GM19438 (cell line): ENCODE results near the gene RUVBL2.
A peak's percentile ranks its signal among the peaks of the same experiment; 100 is the strongest.

Experiments used
- ATAC-seq: cut with Tn5 transposase; IDR thresholded peaks from one replicate; pipeline ENCODE4 v1.9.1; 2021; ENCODE audit warnings: low read depth; ENCODE audit not compliant: unreplicated experiment

Gene RUVBL2

DNA sequence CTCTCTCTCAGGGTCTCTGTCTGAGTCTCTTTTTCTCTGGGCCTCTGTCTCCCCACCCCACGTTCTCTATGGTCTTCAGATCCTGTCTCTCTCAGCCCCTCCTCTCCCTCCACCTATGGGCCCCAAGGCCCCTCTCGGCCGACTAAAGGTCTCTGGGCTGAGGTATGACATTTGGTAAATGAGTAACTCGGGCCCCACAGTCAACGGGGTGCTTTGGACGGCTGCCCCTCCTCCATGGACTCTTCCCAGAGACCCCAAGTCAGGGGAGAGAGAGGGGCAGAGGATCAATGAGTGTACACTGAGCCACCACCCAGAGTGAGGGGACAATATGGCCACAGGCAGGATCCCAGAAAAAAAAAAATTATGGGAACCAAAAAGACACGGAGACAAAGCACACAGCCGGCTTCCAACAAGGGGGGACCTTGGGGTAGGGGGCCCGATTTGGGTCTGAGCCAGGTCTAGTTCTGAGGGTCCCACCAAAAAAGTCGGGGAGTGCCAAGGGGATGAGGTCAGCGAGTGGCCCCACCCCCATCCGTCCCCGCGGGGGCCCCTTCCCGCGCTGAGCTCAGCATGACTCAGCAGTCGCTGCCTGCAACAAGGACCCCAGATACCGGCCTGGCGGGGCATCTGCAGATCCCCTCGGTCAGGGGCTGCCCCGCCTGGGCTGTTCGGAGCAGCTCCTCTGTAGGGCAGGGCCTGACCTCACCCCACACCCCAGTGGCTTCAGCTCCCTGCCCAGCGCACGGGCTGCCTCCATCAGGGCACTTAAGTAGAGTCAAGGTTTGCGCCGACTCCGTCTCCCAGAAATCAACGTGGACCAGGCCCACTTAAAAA is 30.1 kb upstream of the RUVBL2 start:
- no peak for ATAC-seq

DNA sequence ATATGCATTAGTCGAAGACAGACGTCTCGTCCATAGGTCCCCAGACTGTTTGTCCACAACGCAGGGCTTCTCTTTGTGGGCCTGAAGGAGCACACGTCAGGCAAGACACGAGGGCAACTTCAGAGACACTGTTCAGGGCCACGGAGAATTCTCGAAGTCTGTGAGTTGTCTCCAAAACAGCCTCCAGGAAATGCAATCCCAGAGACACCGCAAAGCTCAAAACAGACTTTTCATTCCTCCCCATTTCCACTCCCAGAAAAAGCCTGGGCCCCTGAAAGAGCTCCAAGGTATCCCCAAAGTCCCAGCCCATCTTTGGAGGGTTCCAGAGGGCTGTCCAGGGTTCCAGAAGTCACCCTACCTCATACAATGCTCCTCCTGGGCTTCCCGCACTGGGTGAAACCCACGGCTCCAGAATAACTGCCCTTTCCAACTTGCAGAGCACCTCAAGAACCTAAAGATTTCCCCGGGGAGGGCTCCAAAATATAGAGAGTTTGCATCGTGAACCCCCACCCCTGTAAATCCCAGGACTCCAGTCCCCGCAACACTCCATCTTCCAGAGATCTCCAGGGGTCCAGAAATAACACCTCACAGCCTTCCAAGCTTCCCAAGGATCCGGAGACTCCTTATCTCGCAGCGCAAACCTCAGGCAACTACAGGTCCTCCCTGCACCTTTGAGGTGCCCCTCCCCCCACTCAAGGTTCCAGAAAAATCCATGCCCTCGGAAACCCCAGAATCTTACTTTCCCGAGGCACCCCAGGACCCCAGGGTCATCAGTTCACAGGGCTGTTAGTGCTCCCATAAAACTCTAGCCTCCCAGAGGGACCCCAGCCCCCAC is 29.3 kb upstream of the RUVBL2 start:
- no peak for ATAC-seq

DNA sequence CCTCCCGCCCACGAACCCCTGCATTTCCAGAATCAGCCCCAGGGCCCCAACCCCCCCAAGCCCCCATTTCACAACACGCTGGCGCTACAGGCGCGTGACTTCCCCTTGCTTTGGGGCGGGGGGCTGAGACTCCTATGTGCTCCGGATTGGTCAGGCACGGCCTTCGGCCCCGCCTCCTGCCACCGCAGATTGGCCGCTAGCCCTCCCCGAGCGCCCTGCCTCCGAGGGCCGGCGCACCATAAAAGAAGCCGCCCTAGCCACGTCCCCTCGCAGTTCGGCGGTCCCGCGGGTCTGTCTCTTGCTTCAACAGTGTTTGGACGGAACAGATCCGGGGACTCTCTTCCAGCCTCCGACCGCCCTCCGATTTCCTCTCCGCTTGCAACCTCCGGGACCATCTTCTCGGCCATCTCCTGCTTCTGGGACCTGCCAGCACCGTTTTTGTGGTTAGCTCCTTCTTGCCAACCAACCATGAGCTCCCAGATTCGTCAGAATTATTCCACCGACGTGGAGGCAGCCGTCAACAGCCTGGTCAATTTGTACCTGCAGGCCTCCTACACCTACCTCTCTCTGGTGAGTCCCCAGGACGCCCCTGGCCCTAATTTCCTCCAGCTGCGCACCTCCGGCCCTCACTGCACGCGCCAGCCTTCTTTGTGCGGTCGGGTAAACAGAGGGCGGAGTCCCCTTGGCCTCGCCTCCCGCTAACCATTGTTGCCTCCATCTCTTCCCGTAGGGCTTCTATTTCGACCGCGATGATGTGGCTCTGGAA is 28.5 kb upstream of the RUVBL2 start, which contains the start of gene FTL:
FTL (plus strand) TSS at position 270 of the 766 bp plus-strand sequence; CDS start at position 469, 199 bp downstream.
- ATAC-seq: peak; percentile 50

DNA sequence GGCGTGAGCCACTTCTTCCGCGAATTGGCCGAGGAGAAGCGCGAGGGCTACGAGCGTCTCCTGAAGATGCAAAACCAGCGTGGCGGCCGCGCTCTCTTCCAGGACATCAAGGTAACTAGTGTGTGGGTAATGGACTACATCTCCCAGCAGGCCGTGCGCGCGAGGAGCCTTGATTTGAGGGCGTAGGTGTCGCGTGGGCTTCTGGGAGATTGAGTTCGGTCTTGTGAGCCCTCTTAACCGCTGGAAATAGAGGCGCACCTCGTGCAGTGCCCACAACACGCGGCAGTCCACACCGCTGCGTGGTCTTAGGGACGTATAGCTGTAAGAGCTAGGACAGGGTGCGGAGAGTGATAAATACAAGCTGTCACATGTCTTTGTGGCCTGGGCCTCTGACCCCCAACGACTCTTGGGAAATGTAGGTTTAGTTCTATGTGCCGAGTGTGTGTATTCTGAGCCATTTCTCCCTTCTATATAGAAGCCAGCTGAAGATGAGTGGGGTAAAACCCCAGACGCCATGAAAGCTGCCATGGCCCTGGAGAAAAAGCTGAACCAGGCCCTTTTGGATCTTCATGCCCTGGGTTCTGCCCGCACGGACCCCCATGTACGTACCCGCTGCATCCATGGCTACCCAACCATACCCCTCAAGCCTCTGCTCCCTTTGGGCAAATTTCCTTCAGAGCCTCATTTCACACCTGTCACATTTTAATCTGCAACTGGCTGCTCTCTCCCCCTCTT is 27.7 kb upstream of the RUVBL2 start:
- peak; percentile 6 for ATAC-seq

DNA sequence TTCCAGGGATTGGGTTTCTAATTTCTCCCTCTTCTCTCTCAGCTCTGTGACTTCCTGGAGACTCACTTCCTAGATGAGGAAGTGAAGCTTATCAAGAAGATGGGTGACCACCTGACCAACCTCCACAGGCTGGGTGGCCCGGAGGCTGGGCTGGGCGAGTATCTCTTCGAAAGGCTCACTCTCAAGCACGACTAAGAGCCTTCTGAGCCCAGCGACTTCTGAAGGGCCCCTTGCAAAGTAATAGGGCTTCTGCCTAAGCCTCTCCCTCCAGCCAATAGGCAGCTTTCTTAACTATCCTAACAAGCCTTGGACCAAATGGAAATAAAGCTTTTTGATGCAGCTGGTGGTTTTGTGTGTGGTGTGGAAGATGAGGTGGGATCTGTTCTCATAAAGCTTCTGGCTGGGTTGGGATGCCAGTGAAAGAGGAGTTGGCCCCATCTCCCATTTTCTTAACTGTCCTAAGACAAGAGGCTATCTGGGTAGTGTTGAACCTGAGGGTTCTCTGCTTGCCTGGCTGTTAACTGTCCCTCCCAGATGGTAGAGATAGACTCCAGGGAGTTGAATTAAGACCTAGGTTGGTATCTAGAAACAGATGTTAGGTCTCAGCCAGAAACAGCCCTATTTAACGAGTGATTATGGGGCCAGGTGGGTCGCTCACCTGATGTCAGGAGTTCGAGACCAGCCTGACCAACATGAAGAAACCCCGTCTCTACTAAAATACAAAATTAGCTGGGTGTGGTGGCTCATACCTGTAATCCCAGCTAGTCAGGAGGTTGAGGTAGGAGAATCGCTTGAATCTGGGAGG is 26.9 kb upstream of the RUVBL2 start:
- no peak for ATAC-seq

DNA sequence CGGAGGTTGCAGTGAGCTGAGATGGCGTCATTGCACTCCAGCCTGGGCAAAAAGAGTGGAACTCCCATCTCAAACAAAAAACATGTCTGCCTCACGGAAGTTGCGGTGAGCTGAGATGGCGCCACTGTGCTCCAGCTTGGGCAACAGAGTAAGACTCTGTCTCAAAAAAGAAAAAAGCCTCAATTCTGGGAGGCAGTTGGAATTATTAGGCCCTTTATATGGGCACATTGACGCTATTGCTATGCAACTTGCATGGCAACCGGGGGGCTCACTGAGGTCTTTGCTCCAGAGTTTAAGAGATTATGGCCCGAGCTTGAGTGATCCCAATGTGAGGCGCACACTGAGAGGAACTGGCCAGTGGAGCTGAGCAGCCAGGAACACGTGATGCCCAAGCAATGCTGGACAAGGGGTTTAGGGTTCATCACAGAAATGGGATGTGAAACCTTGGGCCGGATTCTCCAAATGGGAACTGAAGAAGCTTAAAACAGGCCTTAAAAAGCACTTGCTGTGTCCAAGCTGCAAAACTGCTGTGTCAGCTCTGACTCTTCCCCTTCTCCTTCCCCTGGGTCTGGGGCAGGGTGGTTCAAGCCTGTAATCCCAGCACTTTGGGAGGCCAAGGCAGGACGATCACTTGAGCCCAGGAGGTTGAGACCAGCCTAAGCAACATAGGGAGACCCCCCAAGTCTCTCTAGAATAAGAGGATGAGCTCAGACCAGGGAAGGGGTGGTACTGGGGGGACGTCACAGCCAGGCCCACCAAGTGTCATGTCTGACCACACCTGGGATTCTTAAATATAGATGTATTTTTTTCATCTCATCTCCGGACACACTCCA is 26.1 kb upstream of the RUVBL2 start:
- no peak for ATAC-seq

DNA sequence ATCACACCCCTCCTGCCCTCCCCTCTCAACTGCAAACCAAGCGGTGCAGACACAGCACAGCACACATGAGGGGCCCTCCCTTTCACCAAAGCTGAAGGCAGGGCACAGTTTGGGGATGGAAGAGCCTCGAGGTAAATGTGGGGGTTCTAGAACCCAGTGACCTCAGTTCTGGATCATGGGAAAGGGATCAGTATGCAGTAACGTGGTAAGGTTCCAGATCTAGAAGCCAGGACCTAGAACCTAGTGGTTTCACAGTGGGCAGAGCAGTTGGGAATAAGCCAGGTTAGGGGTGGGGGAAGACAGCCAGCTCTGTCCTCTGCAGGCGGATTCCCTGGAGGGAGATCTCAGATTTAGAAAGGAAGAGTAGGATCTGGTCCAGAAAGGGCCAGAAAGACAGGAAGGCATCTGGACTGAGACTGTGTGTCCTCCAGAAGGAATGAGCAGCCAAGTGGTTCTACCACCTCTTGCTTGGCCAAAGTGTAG is 25.5 kb upstream of the RUVBL2 start:
- no peak for ATAC-seq

DNA sequence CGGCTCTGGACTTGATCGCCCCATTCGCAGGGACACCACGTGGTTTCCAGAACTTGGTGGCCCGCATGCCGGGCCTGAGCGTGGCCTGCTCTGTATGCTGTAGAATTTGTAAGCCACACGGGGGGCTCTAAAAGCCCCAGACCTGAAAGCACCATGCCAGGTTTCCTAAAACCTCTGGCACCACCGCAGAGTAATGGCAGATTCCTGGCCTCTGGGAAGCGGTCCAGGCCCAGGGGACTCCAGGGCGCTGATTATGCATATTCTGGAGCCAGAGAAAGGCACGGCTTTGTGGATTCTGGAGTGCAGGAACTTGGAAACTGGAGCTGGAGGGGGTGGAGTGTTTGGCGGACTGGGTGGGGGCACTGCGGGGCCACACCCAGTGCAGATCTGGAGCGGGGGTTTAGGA is 24.9 kb upstream of the RUVBL2 start:
- ATAC-seq: no peak

DNA sequence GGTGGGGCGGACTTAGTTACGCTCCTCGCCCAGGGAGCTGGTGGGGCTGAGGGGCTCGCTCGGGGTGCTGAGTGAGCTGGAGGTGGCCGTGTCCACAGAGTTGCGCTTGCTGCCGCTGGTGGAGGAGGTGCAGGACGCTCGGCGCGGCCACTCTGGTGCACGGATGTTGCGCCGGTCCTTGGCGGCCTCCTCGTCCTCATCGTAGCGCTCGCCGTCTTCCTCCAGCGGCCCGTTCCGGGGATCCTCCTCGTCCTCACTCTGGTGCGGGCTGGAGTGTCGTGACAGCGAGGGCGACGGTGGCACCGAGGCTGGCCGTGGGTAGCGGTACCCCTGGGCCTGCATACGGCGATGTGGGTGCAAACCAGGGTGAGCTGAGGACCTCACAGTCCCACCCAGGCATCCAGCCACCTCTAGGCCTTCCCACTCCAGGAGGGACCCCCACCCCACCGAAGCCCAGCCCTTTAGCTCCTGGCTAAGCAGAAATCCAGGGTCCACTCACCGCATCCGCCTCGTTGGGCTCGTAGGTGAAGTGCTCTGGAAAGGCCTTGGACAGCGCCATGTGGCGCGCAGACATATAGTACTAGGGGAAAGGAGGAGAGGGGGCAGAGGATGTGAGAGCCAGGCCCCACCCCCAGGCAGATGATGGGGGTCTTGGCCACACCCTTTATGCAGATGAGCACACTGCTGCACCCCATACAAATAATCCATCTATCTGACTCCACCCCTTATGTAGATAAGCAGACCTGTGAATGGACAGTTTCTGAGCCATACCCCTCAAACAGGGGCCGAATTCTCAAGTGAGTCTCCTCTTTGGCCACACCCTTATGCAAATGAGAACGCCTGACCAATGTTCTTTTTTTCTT is 24.2 kb upstream of the RUVBL2 start:
- ATAC-seq: no peak

DNA sequence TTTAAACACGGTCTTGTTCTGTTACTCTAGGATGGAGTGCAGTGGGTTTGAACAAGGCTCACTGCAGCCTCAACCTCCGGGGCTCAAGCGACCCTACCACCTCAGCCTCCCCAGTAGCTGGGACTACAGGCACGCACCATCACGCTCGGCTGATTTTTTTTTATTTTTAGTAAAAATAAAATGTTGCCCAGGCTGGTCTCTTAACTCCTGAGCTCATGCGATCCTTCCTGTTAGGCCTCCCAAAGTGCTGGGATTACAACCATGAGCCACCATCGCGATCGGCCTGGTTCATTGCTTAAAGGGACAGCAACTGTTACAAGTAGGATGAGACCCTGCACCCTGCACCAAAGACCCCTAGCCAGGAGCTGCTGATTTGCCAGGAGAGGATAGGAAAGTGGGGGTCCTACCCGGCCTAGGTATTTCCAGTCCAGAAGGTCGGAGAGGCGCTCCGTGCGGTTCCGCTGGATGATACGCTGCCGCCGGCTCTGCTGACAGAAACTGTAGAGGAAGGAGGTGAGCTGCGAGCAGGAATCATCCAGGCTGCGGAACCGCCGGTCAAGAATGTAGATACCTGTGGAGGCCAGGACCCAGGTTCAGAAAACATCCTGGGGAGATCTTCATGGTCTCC is 23.4 kb upstream of the RUVBL2 start:
- no peak for ATAC-seq

DNA sequence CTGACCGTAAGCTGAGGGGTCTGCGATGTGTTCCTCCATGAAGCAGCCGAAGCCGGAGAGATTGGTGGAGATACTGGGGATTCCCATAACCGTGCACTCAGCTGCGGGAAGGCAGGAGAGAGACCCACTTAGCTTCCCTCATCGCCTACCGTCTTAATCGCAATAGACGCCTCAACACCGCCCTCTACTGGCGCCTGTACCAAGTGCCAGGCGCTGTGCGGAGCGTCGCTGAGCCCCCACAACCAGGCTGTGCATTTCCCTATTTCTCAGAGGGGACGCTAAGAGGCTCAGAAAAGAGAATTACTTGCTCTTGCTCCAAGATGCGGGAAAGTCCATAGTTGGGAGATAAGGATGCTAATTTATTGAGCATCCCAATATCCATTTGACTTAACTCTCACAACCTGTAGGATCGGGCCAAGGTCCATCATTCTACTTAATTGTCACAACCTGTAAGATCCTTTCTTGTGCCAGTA is 22.7 kb upstream of the RUVBL2 start:
- peak; percentile 43 for ATAC-seq

DNA sequence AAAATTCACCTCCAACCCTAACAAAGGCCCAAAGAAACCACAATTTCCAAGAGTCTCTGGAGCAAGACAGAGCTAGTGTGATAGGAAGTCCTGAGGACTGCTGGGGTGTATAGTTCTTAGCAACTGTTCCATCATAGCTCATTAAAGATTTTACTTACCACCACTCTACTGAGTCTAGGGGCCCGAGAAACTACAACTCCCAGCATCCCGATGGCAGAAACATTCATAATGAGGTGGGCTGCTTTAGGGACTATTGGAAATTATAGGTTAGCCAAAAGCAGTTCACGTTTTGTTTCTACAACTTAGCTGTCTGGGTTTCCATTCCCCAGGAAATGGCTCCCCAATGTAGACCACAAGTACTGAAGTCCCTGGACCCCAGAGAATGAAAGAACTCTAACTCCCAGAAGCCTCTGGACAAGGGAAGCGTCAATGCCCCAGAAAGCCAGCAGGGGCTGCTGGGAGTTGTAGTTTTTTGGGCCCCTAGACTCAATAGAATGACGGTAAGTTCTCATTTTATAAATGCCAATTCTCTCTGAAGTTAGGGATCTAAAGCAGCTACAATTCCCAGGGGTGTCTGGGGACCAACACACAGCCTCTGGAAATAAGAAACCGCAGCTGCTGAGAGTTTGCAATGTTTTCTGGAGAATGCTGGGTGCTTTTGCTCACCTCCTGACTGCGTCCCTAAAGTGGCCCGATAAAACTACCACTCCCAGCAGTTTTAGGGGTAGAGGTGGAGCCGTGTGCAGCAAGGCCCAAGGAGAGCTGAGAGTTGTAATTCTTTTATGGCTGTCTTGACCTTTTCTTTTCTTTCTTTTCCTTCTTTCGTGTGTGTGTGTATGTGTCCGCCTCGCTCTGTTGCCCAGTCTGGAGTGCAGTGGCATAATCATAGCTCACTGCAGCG is 17.5 kb upstream of the RUVBL2 start:
- ATAC-seq: no peak

DNA sequence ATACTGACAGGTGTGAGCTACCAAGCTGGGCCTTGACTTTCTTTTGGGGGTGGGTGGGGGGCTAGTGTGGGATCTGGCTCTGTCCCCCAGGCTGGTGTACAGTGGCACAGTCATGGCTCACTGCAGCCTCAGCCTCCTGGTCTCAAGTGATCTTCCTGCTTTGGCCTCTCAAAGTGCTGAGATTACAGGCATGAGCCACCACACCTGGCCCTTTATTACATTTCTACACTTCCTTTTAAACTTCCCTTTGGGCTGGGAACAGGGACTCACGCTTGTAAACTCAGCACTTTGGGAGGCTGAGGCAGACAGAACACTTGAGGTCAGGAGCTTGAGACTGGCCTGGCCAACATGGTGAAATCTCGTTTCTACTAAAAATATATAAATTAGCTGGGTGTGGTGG is 16.6 kb upstream of the RUVBL2 start:
- ATAC-seq: no peak

DNA sequence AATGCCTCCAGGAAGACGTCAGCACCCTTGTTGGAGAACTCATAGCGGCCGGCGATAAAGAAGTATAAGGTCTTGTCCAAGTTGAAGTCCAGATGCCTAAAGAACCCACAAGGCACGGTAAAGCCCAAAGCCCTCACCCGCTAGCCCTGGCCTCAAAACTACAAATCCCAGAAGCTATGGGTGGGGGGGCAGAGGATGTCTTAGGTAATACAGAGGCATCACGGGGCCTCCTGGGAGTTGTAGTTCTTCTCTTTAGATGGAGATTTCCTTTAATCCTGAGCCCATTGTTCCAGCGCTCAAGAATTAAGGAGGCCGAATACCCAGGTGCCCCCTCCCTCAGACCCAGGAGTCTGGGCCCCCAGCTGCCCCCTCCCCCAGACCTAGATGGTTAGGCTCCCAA is 11.4 kb upstream of the RUVBL2 start:
- no peak for ATAC-seq

DNA sequence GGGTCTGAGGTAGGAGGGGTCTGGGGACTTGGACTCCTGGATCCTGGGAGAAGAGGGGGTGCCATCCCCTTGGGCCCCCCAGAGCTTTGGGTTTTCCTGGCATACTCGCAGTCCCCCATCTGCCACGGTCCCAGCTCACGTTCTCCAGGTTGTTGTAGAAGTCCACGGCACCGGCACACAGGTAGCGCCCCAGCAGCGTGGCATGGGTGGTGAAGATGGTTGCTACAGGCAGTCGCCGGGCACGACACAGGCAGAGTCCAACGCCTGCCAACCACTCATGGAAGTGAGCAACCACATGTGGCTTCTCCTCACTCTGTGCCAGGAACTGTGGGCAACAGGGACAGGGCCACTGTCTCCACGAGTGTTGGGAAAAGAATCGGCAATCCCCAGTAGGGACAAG is 8.0 kb upstream of the RUVBL2 start:
- ATAC-seq: no peak

DNA sequence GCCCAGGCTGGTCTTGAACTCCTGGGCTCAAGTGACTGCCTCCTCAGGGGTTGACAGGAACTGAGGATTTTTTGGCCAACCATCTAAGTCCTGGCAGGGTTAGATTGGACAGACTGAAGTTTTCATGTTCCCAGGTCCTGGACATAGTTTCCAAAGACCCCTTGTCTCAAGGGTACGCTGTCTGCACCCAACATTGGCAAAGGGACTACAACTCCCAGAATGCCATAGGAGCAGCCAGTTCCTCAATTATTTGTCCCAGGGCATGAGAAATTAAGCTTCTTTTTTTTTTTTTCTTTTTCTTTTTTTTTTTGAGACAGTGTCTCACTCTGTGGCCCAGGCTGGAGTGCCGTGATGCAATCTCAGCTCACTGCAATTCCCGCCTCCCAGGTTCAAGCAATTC is 7.5 kb upstream of the RUVBL2 start:
- ATAC-seq: no peak
